GM19395 (cell line): ENCODE results near the gene ANKRD22.

ENCODE experiments used
- ATAC-seq: cut with Tn5 transposase; IDR thresholded peaks from one replicate; pipeline ENCODE4 v1.9.1; 2021; ENCODE audit warnings: mild to moderate bottlenecking, moderate library complexity; ENCODE audit not compliant: unreplicated experiment

ANKRD22 gene

DNA sequence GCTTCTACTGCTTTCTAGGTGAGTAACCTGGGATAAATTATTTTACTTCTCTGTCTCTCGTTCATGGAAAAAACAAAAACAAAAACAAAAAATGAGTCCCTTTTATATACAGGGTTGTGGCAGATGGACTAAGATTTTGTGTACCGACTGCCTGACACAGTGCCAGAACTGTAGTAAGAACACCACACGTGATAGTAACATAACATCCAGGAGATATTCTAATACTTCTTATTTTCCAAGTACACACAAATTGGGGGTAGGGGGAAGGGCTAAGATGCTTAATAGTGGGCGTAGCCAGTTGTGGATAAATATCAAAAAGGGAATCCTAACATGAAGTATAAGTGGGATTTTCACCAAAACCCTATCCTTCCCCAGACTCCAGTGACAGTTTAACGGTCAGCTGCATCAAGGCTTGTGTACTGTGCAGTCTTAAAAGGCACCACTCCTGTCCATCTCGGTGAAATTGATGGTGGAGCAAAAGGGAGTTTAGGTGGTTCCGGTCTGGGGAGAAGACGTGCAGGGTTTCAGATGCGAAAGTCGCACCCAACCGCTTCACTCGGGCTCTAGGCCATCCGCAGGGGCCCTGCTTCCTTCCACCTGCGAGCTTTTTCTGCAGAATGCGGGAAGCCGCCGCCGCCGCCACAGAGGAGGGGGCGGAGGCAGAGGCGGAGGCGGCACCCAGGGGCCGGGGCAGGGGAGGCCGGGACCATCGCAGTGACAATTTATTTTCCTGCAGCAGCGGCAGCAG lies 28.1 kb upstream of the ANKRD22 start, which contains the start of gene STAMBPL1:
Gene STAMBPL1 (plus strand): TSS at position 712 of the 748 bp plus-strand sequence. CDS start 21,464 bp downstream, outside the sequence.
- peak; percentile 70 for ATAC-seq

DNA sequence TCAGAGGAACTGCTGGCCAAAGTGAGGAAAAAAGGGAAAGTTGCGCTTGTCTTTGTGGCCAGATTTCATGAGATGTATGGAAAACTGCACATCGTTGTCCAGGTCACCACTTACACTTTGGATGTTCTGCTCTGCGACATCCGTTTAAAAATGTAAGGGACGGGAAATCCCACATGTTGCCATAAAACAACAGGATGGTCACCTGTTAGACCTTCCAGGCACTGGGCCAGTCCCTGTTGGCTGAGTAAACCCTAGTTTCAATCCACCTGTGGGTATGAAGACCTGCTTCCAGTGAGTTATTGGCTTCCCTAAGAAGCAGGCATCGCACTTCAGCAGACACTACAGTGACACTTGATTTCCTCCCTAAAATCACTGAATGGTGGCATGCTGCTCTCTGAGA lies 25.7 kb upstream of the ANKRD22 start:
- no peak for ATAC-seq

DNA sequence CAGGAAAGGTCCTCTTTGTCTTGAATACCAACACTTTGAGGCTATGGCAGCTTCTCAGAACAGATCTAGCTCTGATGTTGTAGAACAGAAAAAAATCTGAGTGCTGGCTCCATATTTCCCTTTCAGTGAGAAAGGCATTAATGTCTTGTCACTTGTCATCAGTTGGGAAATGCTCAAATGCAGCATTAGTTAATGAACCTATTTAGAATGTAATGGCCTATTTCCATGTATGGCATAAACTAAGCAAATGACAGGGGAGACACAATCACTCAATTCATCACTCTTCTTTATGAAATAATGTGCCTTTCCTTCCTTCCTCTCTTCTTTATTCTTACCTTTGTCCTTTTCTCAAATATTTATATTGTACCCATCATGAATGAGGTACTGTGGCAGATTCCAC lies 23.4 kb upstream of the ANKRD22 start:
- ATAC-seq = no peak

DNA sequence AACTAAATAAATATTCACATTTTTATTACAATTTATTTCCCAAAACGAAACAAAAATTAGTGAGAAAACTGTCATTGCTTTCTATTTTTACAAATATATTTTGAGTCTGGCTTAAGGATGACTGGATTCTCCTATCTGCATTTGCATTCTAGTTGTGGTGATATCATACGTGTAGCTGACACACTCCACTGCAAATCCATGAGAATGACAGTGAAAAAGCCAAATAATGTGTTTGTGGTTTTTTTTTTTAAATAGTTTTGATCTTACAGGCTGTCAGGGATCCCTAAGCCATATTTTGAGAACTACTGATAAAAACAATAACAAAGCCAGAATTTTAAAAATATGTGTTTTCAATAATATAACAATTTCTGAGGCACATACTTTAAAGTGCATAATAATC lies 22.6 kb upstream of the ANKRD22 start:
- ATAC-seq = no peak

DNA sequence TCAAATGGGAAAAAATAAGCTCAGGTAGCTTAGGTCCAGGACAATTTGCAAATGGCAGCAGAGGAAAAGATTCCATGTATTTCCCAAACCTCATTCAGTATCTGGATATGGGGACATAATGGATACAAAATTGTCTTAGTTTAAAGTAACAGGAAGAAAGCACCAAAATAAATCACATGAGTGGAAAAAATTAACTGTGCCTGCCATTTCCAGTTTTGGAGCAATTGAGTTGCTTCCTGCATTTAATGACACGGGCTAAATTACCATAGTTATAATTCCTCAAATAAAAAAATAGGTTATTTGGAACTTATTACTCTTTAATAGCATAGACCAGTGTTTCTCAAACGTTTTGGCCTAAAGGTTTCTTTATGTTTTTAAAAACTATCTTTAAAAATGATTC lies 22.1 kb upstream of the ANKRD22 start:
- ATAC-seq = no peak

DNA sequence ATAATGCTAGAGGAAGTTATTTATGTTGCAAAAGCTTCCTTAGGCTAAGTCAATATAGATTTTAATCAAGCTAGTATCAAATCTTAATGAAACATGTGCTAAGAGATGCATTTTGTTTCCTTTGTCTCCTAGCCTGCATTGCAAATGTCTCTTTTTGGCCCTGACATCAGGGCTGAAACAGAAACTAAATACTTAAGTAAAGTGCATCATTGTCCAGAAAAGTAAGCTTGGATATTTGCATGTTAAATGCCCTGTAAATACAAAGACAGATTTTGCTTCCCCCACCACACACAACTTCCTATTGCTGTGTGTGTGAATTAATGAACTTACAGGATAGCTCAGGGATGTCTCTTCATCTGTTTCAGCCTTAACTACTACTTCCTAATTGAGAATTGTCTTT lies 18.4 kb upstream of the ANKRD22 start:
- no peak for ATAC-seq

DNA sequence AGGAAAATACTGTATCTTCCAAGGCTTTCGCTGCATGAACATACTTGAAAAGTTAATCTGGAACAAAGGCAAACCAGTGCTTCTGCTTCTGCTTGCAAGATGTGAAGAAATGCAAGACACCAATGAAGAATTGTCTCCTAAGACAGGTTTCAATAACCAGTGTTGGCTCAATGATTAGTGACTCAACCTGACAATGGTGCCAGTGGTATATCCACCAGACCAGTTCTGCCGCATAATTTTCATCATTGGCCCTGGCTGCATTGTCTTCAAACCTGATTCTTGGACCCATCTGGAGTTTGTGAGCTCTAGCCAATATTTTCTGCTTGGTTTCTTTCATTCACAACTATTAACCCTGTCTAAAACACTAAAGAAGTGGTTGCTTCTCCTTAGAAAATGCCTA lies 14.8 kb upstream of the ANKRD22 start:
- ATAC-seq = no peak

DNA sequence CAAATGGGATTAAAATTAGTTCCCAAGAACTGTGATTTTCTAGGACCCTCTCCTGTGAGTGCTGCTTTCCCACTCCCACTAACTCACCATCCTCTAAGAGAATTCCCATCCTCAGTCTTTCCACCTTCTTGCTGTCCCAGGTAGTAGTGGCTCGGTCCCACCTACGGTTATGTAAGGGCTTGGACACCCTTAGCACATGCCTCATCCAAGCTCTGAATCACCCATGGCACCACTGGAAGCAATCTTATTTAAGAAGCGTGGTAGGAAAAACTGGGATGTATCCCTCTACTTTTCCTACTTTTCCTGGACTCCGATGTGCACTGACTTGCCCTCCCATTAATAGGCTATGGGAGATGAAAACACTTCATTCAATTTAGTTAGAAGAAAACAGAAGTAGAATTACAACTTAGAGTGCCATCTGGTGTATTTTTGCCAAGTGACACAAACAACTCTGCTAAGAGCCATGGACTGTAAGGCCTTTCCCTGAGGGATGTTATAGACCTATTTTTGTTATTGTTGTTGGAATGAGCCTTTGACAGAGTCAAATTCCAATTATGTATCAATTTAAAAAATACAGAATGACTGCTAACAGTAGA lies 13.7 kb upstream of the ANKRD22 start:
- ATAC-seq = no peak

DNA sequence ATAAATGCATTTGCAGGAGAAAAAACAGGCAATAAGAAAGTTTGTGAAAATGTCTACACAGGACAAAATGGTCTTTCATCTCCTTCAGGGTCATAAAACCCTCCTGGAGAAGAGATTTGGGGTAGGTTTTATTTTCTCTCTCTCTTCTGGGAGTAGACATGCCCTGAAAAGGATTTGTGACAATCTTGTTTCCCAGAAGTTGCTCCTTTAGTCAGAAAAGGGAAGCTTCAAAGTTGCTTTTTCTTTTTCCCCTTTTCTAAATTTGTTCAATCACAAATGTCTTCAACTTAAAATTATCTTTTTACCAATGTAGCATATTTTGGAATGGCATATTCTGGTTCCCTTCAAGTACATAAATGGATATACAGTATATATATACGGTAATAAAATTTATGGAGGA lies 9.4 kb upstream of the ANKRD22 start:
- no peak for ATAC-seq

DNA sequence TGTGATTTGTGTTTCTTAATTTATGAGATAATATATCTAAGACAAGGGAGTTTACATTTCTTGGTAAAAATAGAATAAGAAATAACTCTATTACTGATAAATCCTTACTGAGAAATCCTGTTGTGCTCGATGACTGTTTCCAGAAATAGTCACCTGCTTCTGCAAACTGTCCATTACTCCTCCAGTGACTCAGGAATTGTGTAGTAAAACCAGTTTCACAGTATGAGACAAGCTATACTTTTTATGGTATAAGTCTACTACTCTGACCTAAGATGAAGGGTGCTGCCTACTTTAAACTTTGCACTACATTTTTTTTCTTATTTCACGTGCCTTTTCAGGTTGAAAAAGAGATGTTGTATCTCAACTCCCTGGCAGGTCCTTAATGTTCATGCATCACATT lies 6.8 kb upstream of the ANKRD22 start:
- no peak for ATAC-seq

DNA sequence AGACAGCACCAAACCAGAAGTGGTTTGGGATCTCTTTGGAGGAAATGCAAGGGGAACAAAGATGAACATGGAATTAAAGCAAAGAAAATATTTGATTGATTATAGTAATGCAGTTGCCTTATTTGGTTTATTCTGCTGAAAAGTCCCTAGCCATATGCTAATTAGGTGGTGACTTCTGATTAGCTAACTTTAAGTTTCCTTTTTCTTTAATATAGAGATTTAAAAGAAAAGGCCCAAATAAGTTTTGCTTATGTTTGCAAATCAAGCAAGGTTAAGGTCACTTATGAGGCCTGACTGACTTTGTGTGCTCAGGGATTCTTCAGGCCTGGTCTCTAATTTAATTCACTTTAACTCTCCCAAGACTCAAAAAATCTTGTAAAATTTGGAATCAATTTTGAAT lies 6.2 kb upstream of the ANKRD22 start:
- no peak for ATAC-seq

DNA sequence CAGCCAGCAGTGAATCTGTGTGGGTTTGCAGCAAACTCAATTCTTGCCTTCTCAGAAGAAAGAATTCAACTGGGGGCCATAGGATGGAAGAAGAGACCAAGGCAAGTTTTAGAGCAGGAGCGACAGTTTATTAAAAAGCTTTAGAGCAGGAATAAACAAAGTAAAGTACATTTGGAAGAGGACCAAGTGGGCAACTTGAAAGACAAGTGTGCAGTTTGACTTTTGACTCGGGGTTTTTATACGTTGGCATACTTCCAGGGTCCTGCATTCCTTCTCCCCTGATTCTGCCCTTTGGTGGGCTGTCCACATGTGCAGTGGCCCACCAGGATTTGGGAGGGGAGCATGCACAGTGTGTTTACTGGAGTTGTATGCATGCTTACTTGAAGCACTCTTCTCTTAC lies 3.0 kb upstream of the ANKRD22 start:
- ATAC-seq = no peak

DNA sequence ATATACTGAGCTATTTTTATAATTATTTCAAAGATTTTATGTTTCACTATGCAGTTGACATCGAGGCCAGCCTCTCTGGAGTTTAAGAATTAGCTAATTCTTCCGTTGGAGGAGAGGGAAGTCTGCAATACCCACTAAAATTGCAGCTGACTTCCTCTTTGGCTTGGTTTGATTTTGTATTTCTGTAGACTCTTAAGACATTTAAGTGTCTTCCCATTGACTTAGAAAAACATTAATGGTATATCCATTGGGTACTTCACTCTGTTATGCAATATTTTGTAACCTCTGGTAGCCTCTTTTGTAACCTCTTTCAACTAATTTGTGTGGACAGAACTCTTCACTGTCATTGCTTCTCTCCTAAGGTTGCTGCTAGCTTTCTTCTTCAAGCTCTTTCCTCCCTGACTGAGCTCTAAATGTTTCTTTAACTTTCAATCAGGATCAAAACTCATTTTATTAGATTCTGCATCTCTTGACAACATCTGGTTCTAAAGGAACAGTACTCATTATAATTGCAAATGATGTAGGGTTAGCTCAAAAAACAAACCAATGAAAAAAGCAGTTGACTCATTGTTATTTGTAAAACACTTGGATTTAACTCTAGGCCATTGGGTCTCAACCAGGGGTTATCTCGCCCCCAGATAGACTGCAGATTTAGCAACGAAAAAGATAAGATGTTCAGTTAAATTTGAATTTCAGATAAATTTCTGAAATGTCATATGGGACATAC lies 1.7 kb upstream of the ANKRD22 start:
- no peak for ATAC-seq

DNA sequence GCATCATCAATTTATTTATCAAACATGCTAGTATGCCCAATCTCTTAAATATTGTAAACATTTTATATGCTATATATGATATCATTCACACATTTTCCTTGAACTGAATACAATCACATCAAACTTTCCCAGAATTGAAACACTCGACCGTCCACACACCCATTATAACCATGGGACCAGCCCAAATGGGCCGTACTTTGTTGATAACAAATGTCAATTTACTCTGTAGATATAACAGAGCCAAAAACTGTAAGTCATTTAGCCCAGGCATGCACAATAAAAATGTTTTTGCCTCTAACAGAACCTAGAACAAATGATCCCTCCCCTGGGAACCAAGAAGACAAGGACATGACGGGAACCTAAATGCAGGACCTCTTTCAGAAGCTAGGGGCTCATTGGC lies 683 bp upstream of the ANKRD22 start:
- ATAC-seq = no peak

DNA sequence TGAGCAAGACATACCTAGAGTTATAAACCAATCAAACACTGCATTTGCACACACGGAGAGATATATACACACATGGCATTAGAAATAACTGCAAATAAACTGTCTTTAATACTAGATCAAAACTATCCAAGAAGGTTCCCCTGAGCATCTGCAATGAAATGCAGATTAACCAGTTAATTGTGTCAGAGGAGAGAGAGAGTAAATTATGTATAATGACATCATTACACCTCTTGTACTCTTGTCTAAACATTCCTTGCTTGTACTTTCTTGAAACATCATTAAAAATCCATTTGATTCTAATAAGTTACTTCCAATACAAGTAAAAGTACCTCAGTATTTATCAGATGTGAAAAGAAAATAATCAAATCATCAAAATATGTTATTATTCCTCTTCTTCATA lies 932 bp downstream of the ANKRD22 start:
- no peak for ATAC-seq

DNA sequence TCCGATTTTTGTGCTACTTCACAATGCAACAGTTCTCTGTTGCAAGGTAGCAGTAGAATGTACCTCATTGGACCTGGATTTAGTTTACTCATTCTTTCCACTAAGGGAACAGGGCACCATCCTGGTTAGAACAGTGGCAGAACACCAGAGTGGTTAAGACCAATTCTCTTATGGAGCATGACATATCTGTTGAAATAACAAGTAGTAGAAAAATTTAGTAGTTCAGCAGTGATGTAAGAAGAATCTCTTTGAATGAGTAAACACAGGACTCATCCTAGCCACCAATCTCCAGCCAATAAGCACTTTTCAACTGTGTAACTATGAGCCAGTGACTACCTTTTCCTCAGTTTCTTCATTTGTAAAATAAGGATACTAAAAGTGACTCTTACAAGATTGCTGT lies 2.4 kb downstream of the ANKRD22 start:
- ATAC-seq = no peak

DNA sequence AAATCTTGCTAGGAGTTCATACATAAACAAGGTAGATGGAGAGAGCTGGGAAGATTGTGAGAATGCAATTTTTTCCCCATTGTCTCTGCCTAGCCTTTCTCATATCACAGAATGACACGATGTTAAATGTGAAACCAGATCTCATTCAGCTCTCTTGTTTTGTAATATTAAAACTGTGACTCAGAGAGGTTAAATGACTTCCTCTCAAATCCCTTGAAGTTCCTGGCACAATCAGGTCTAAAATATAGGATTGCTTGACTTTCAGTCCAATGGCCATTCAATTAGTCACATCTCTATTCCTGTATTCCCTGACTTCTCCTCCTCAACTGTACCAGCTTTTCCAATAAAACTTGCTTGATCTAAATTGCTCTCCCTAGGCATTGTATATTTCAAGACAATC lies 3.1 kb downstream of the ANKRD22 start:
- peak; percentile 62 for ATAC-seq

DNA sequence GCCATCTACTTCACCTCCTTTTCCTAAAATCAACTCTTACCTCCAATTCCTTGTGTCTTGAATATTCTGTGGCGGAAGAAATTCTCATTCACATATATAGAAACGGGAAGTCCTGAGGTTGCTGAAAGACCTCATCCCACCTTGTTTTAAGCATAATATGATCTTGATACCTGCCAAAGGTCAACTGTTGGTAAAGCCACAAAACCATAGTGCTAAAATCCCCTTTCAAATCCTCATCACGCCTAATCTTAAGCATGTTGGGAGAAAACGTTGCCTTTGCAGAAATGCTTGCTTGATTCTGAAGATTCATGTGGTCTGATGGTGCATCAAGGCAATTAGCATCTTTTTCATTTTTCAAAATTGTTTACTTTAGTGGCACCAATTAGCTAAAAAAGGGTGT lies 8.5 kb downstream of the ANKRD22 start:
- ATAC-seq = no peak

DNA sequence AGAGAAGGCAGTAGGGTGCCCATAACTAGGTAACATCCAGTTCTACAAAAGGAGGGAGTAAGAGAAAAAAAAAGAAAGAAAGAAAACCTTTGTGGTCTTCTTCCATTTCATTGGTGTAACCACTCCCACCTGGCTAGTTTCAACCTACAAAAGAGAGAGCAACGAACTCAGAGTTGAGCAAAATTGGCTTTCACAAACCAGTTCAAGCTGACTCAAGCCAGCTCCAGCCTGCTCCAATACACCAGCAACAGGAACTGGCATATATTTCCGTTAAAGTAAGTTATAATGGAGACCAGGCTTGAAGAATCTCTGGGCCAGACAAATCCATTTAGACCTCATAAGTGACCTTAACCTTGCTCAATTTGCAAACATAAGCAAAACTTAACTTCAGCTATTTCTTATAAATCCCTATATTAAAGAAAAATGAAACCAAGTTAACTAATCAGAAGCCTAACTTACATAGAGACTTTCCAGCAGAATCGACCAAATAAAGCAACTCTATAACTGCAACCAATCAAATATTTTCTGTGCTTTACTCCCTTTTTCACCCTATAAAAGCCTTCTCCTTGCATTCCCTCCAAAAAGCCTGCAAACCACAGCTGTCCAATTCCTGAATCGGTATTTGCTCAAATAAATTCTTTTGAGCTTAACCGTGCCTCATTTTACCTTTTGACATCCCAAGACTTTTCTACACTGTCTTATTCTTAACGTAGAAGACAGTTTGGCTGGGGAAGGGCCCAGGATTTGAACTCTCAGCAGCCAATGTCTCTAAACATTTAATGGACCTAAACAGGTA lies 10.1 kb downstream of the ANKRD22 start:
- ATAC-seq = no peak

DNA sequence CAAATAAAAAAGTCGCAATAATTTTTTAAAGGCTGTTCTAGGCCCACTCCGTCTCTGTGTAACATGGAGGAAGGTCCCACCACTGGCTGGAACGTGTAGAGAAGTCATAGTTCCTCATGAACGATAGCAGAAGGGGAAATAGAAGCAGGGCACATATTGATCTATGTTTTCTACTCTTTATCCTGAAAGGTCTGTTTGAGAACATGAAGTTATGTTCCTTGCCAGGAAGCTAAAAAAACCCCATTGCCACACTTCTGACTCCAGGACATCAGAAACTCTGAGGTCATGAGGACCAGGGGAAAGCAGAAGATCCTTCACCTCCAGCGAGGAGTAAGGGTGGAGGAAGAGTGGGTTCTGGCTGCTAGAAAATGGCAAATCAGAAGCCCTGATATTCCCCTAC lies 10.8 kb downstream of the ANKRD22 start:
- no peak for ATAC-seq

DNA sequence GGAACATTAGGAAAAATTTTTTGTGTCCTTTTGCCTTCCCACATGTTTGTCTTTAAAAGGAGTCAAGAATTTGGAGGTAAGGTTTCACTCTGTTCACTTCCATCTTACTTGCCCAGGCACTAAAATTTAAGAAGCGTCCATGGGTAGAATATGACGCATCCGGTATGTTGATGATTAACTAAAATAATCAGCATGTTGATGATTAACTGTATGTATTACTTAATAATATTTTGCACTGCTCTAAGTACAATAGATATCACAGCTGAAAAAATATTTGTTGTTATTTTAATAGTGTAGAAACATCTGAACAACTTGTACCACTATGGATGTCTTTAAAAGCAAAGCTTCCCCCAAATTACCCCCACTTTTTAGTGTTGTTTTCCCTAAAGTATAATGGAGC lies 11.5 kb downstream of the ANKRD22 start:
- ATAC-seq = no peak
